Osteoblast (primary cell): Measurements from ENCODE around the gene ECE2. TPM values are rescaled to one million over a fixed set of nuclear protein-coding genes. Genes with fewer than 3 reads are reported as not detected.

ENCODE experiments used
- DNase-seq: peaks from one replicate; pipeline ENCODE4 v3.0.0; 2011; ENCODE audit warnings: low spot score, mixed read lengths; ENCODE audit not compliant: insufficient read length; ENCODE audit errors: missing footprints
- H2AFZ ChIP-seq: 2 replicates; pipeline ENCODE4 v1.6.0; 2011; ENCODE audit warnings: mild to moderate bottlenecking, low read length
- H3K27ac ChIP-seq: 2 replicates; pipeline ENCODE4 v1.5.1; 2011; ENCODE audit warnings: mild to moderate bottlenecking, low read depth, low read length, moderate library complexity
- H3K27me3 ChIP-seq: 2 replicates; pipeline ENCODE4 v1.6.0; 2012; ENCODE audit warnings: mild to moderate bottlenecking, control low read depth, inconsistent platforms, low read length, moderate library complexity; ENCODE audit not compliant: insufficient read depth
- H3K36me3 ChIP-seq: 2 replicates; pipeline ENCODE4 v1.5.1; 2011; ENCODE audit warnings: mild to moderate bottlenecking, low read length, control low read depth, moderate library complexity; ENCODE audit not compliant: insufficient read depth
- H3K4me1 ChIP-seq: 2 replicates; pipeline ENCODE4 v1.5.1; 2011; ENCODE audit warnings: mild to moderate bottlenecking, low read length, control low read depth, moderate library complexity; ENCODE audit not compliant: insufficient read depth
- H3K4me2 ChIP-seq: 2 replicates; pipeline ENCODE4 v1.6.0; 2011; ENCODE audit warnings: mild to moderate bottlenecking, low read length; ENCODE audit not compliant: insufficient read depth
- H3K4me3 ChIP-seq: fragments of 200-600 bp; sonication (generic); 3 replicates; pipeline ENCODE4 v1.5.1; 2012; ENCODE audit warnings: mild to moderate bottlenecking, low read length, inconsistent platforms; ENCODE audit not compliant: insufficient read depth
- H3K79me2 ChIP-seq: 2 replicates; pipeline ENCODE4 v1.6.0; 2012; ENCODE audit warnings: mild to moderate bottlenecking, low read length, control low read depth, inconsistent platforms; ENCODE audit not compliant: insufficient read depth
- H3K9me3 ChIP-seq: 2 replicates; pipeline ENCODE4 v1.5.1; 2011; ENCODE audit warnings: low read depth, low read length, control low read depth
- H4K20me1 ChIP-seq: 2 replicates; pipeline ENCODE4 v1.6.0; 2012; ENCODE audit warnings: mild to moderate bottlenecking, low read length, control low read depth; ENCODE audit not compliant: insufficient read depth
- total RNA-seq: library from RNA; depleted of rRNA; stranded (reverse); fragments of >200 nt; gene quantifications from 2 replicates; pipeline ENCODE4 v1.2.3, GENCODE V29; 2012
- TF ChIP-seq, protein P1 (sequence below): IDR thresholded peaks from 2 replicates; pipeline ENCODE4 v1.5.1; 2011; ENCODE audit warnings: mild to moderate bottlenecking, low read depth, low read length, moderate library complexity; ENCODE audit errors: extremely low read depth

ECE2 gene
- total RNA-seq, 1 donor, result not detected

DNA sequence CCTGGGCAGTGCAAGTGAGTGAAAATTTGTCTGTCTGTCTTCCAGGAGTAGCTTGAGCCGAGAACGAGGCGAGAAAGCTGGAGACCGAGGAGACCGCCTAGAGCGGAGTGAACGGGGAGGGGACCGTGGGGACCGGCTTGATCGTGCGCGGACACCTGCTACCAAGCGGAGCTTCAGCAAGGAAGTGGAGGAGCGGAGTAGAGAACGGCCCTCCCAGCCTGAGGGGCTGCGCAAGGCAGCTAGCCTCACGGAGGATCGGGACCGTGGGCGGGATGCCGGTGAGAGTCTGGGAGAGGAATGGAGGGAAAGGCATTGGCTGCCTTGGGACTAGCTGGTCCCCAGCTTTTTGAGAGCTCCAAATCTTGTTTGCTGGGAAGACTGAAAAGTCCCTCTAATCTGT lies 51.3 kb downstream of the ECE2 start:
- peak; percentile 47 for DNase-seq
- Histone ChIP-seq H2AFZ (no peak overlapping the region), H3K4me2 (no peak overlapping the region), H3K27me3 (no peaks in the 10 kb centered on the region), H3K4me1 (peaks cover 6% of the 10 kb centered on the region), H4K20me1 (peaks cover 68% of the 10 kb centered on the region), H3K27ac (no peak overlapping the region), H3K9me3 (no peaks in the 10 kb centered on the region), H3K79me2 (peaks cover 87% of the 10 kb centered on the region), H3K4me3 (no peak overlapping the region), H3K36me3 (peaks cover 98% of the 10 kb centered on the region)
- TF ChIP-seq, protein P1, sequence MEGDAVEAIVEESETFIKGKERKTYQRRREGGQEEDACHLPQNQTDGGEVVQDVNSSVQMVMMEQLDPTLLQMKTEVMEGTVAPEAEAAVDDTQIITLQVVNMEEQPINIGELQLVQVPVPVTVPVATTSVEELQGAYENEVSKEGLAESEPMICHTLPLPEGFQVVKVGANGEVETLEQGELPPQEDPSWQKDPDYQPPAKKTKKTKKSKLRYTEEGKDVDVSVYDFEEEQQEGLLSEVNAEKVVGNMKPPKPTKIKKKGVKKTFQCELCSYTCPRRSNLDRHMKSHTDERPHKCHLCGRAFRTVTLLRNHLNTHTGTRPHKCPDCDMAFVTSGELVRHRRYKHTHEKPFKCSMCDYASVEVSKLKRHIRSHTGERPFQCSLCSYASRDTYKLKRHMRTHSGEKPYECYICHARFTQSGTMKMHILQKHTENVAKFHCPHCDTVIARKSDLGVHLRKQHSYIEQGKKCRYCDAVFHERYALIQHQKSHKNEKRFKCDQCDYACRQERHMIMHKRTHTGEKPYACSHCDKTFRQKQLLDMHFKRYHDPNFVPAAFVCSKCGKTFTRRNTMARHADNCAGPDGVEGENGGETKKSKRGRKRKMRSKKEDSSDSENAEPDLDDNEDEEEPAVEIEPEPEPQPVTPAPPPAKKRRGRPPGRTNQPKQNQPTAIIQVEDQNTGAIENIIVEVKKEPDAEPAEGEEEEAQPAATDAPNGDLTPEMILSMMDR, result no peak

- Histone ChIP-seq H3K4me2 (no peak overlapping the region), H3K4me1 (peaks cover 18% of the 10 kb centered on the region), H3K4me3 (no peak overlapping the region), H3K27ac (peak overlapping the region; percentile 42), H3K27me3 (no peaks in the 10 kb centered on the region), H3K79me2 (peaks cover 87% of the 10 kb centered on the region), H3K36me3 (peaks cover 98% of the 10 kb centered on the region), H2AFZ (no peak overlapping the region), H4K20me1 (peaks cover 71% of the 10 kb centered on the region), H3K9me3 (no peaks in the 10 kb centered on the region)
- peak; percentile 80 for DNase-seq
- TF ChIP-seq, protein P1, result no peak
Measured at GRCh38 chr3:184328516-184328915, 52.7 kb downstream of the ECE2 start.

DNA sequence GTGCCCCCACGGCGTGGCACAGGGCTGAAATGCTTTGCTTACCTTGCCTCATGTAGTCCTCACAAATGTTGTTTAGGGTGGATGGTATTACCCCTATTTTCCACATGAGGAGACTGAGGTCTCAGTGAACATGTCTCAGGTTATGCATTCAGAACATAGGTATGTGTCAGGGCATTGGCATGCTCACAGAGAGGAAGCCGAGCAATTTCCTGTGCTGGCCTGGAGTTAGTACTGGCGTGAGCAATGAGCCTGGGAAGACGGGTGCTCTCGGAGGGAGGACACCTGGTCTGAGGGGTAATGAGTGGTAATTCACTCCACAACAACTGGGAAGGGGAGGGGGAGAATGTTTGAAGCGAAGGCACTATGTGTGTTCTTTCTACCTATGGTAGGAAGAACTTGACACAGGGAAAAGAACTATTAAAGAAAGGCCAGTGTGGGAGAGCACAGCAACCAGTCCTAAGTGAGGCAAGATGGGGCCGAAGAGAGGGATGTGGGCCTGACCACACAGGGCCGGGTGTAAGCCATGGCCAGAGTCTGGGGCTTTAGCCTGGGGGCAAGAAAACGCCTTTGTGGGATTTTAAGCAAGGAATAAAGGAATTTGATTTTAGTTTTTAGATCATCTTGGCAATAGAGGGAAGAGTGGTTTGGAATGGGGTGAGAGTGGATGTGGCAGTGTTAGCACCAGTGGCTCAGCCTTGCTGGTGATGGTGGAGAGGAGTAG lies 56.7 kb downstream of the ECE2 start:
- peak overlapping the region; percentile 4 for H3K4me2 ChIP-seq
- no peaks in the 10 kb centered on the region for H3K9me3 ChIP-seq
- no peak overlapping the region for H3K4me3 ChIP-seq
- H3K4me1 ChIP-seq, result peaks cover 43% of the 10 kb centered on the region
- DNase-seq, result peak; percentile 92
- peaks cover 67% of the 10 kb centered on the region for H3K79me2 ChIP-seq
- peak overlapping the region; percentile 97 for H3K27ac ChIP-seq
- peaks cover 48% of the 10 kb centered on the region for H4K20me1 ChIP-seq
- H3K36me3 ChIP-seq, result peaks cover 79% of the 10 kb centered on the region
- H2AFZ ChIP-seq, result no peak overlapping the region
- no peaks in the 10 kb centered on the region for H3K27me3 ChIP-seq
- TF ChIP-seq, protein P1, result no peak

- H3K4me1 ChIP-seq, result peaks cover 50% of the 10 kb centered on the region
- peak overlapping the region; percentile 97 for H3K27ac ChIP-seq
- no peak overlapping the region for H3K4me2 ChIP-seq
- H3K4me3 ChIP-seq, result no peak overlapping the region
- H3K79me2 ChIP-seq, result peaks cover 68% of the 10 kb centered on the region
- peak; percentile 10 for DNase-seq
- H4K20me1 ChIP-seq, result peaks cover 49% of the 10 kb centered on the region
- H3K36me3 ChIP-seq, result peaks cover 72% of the 10 kb centered on the region
- no peaks in the 10 kb centered on the region for H3K27me3 ChIP-seq
- no peak overlapping the region for H2AFZ ChIP-seq
- TF ChIP-seq, protein P1, result no peak
- H3K9me3 ChIP-seq, result no peaks in the 10 kb centered on the region
Measured at GRCh38 chr3:184333190-184333589, 57.4 kb downstream of the ECE2 start.
